ENCODE data around the gene TNP1.

DNA sequence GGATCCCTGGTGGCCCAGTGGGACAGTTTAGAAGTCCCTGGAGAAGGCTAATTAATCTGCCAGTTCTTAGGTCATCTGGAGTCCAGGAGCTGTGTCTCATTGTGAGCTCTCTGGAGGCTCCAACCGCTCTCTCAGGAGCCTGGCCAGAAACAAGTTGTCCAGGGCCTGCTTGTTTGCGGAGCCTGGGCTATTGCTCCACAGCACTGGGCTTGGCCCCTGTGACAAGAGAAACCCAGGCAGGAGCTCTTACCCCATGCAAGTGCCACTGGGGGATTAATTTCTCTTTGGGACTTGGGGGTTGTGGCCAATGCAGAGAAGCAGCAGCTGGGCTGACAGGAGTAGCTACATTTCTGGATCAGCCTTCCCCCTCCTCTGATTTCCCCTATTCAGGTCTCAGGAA, 24.5 kb upstream of the TNP1 start:
- no peak for TF ChIP-seq HDGF (IDR thresholded peaks at IDR 0.05; ENCODE audit: borderline replicate concordance)
- TF ChIP-seq TARDBP (IDR thresholded peaks at IDR 0.05) = no peak
- TF ChIP-seq L3MBTL2 (conservative IDR thresholded peaks at IDR 0.05) = no peak
- TF ChIP-seq FOXM1 (IDR thresholded peaks at IDR 0.05; ENCODE audit: borderline replicate concordance) = no peak
- no peak for TF ChIP-seq SP1 (IDR thresholded peaks at IDR 0.05)
- no peak for TF ChIP-seq LEF1 (IDR thresholded peaks at IDR 0.05; ENCODE audit: borderline replicate concordance)
- TF ChIP-seq ELF4 (IDR thresholded peaks at IDR 0.05) = no peak
- TF ChIP-seq SUZ12 (IDR thresholded peaks at IDR 0.05) = no peak
- TF ChIP-seq BHLHE40 (IDR thresholded peaks at IDR 0.05; ENCODE audit: borderline replicate concordance) = no peak
- no peak for TF ChIP-seq FOXA1 (IDR thresholded peaks at IDR 0.05)
- TF ChIP-seq ARNT (IDR thresholded peaks at IDR 0.05) = no peak
- TF ChIP-seq, protein P1, sequence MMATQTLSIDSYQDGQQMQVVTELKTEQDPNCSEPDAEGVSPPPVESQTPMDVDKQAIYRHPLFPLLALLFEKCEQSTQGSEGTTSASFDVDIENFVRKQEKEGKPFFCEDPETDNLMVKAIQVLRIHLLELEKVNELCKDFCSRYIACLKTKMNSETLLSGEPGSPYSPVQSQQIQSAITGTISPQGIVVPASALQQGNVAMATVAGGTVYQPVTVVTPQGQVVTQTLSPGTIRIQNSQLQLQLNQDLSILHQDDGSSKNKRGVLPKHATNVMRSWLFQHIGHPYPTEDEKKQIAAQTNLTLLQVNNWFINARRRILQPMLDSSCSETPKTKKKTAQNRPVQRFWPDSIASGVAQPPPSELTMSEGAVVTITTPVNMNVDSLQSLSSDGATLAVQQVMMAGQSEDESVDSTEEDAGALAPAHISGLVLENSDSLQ (IDR thresholded peaks at IDR 0.05) = no peak
